HepG2 (cell line): Measurements from ENCODE around the gene SOCS1. TPM values are rescaled to one million over a fixed set of nuclear protein-coding genes. Genes with fewer than 3 reads are reported as not detected.

Source experiments
- ATAC-seq: fragments of 200-7000 bp; cut with Tn5 transposase; 3 replicates; pipeline ENCODE4 v1.9.1; 2020; ENCODE audit warnings: mild to moderate bottlenecking, moderate library complexity
- BruUV-seq: library from RNA; stranded (reverse); fragments of 400-500 nt; replicated peaks from 2 replicates; lab custom pipeline; 2021; lab: Mats Ljungman, UMichigan
- CTCF ChIA-PET: fragments of 300-600 bp; formaldehyde crosslinking; extraction: SDS; loops from one replicate; lab custom pipeline; 2021; ENCODE audit warnings: low total read pairs, inconsistent platforms, low intra/inter-chr PET ratio; lab: Yijun Ruan, JAX
- POLR2A ChIA-PET: fragments of 350-600 bp; sonication (Branson Sonifier 250); formaldehyde crosslinking; loops from one replicate; lab custom pipeline; 2020; ENCODE audit warnings: antibody characterized with exemption, inconsistent platforms; lab: Yijun Ruan, JAX
- DNase-seq: peaks from one replicate; pipeline ENCODE4 v3.0.0-alpha.2; 2015; ENCODE audit warnings: low spot score
- FAIRE-seq: peaks from 3 replicates; lab custom pipeline; 2011; peaks lifted over from hg19 to GRCh38; lab: Jason Lieb, UNC
- H2AFZ ChIP-seq: one replicate; pipeline ENCODE4 v1.6.1; 2011; ENCODE audit warnings: low read length, inconsistent platforms
- H3K27ac ChIP-seq: fragments of 300-600 bp; 3 replicates; pipeline ENCODE4 v1.8.0; 2011; ENCODE audit warnings: mixed run types, mild to moderate bottlenecking, mixed read lengths, low read length, inconsistent platforms; ENCODE audit not compliant: insufficient read depth; ENCODE audit errors: extremely low read length
- H3K27me3 ChIP-seq, 2 experiments: fragments of 200-600 bp in 1 of 2; 2 replicates in 1 of 2; 3 replicates in 1 of 2; pipeline versions ENCODE4 v1.6.0 to v1.8.0; 2011; ENCODE audit warnings: low read length in 2 of 2, mild to moderate bottlenecking in 2 of 2, moderate library complexity in 2 of 2, inconsistent platforms in 1 of 2; ENCODE audit not compliant: insufficient read depth in 2 of 2, control insufficient read depth in 1 of 2
- H3K36me3 ChIP-seq, 2 experiments: fragments of 200-600 bp in 1 of 2; replicated peaks in 1 of 2; 2 replicates in 1 of 2; 3 replicates in 1 of 2; pipeline versions ENCODE4 v1.5.1 to v1.8.0; 2011; ENCODE audit warnings: low read length in 2 of 2, inconsistent platforms in 1 of 2; ENCODE audit not compliant: insufficient read depth in 2 of 2, control insufficient read depth in 1 of 2
- H3K4me1 ChIP-seq: 2 replicates; pipeline ENCODE4 v1.5.1; 2012; ENCODE audit warnings: low read length, inconsistent platforms; ENCODE audit not compliant: insufficient read depth
- H3K4me2 ChIP-seq: 2 replicates; pipeline ENCODE4 v1.6.0; 2011; ENCODE audit warnings: low read depth, low read length, inconsistent platforms
- H3K4me3 ChIP-seq, 3 experiments: fragments of 200-600 bp in 1 of 3; sonication (generic), shearing (Covaris generic) in 1 of 3; replicated peaks in 1 of 3; 2 replicates each; pipeline ENCODE4 v1.5.1; 2011 to 2016; ENCODE audit warnings: low read length in 3 of 3, inconsistent platforms in 2 of 3, low read depth in 2 of 3, mild to moderate bottlenecking in 2 of 3, control low read depth in 1 of 3, mixed read lengths in 1 of 3; ENCODE audit not compliant: insufficient read depth in 1 of 3
- H3K79me2 ChIP-seq: one replicate; pipeline ENCODE4 v1.6.1; 2011; ENCODE audit warnings: low read length, inconsistent platforms; ENCODE audit not compliant: insufficient read depth
- H3K9ac ChIP-seq: 2 replicates; pipeline ENCODE4 v1.6.0; 2011; ENCODE audit warnings: mild to moderate bottlenecking, low read depth, low read length, inconsistent platforms; ENCODE audit not compliant: insufficient read depth
- H3K9me3 ChIP-seq: 2 replicates; pipeline ENCODE4 v1.5.1; 2012; ENCODE audit warnings: mild to moderate bottlenecking, low read length
- H4K20me1 ChIP-seq: 2 replicates; pipeline ENCODE4 v1.6.0; 2011; ENCODE audit warnings: inconsistent platforms, mild to moderate bottlenecking, low read length, moderate library complexity; ENCODE audit not compliant: insufficient read depth
- RCOR2 ChIP-seq: IDR thresholded peaks from 2 replicates; pipeline ENCODE4 v1.6.1; 2016; ENCODE audit warnings: missing biosample characterization, missing genetic modification reagents
- ZNF609 ChIP-seq: sonication (generic); formaldehyde crosslinking; IDR thresholded peaks from 2 replicates; pipeline ENCODE4 v1.4.0; 2020; ENCODE audit warnings: mild to moderate bottlenecking, missing genetic modification reagents, borderline replicate concordance
- ZNF841 ChIP-seq: sonication (generic); formaldehyde crosslinking; IDR thresholded peaks from 2 replicates; pipeline ENCODE4 v1.8.1; 2023; ENCODE audit warnings: missing genetic modification reagents, borderline replicate concordance
- WGBS: methylation state at CpG from one replicate; pipeline ENCODE4 v1.1.6; 2017; ENCODE audit warnings: low lambda C conversion rate; 5-methylcytosine and 5-hydroxymethylcytosine counted together
- in situ Hi-C: cut with HindIII; loops from 2 replicates; pipeline ENCODE4 v1.10.0; 2017; ENCODE audit warnings: low pct_unique_long_range_greater_than_20kb; ENCODE audit not compliant: extremely low pct_ligation_motif_present
- intact Hi-C: fragments of 100-400 bp; cut with micrococcal nuclease; formaldehyde crosslinking; loops from one replicate; pipeline ENCODE4 v1.10.0; 2022; ENCODE audit not compliant: unreplicated experiment
- polyA plus RNA-seq, 8 experiments: library from polyadenylated mRNA; depleted of rRNA in 3 of 8; stranded (reverse) in 7 of 8; unstranded in 1 of 8; fragments of >200 nt; fragmentation: Illumina TruSeq in 4 of 8; extraction: Trizol in 4 of 8; gene quantifications; 2 replicates each; pipeline versions ENCODE4 v1.2.1 to v1.2.3, GENCODE V29; 2011 to 2016; ENCODE audit warnings: low read depth in 4 of 8, missing spikeins in 1 of 8, mixed read lengths in 1 of 8; ENCODE audit not compliant: insufficient read depth in 1 of 8
- small RNA-seq, 3 experiments: library from RNA; depleted of rRNA; stranded (forward); fragments of <200 nt; gene quantifications; one replicate each; pipeline ENCODE3, GENCODE V24; 2012; ENCODE audit warnings: low read depth in 2 of 3, low replicate concordance in 1 of 3; ENCODE audit not compliant: insufficient read length in 3 of 3, insufficient read depth in 2 of 3
- total RNA-seq, 5 experiments: library from RNA; depleted of rRNA; stranded (reverse); fragments of >200 nt; fragmentation: Illumina TruSeq; extraction: Trizol; gene quantifications; 2 replicates each; pipeline ENCODE4 v1.2.3, GENCODE V29; 2016; ENCODE audit warnings: low read depth in 1 of 5

The SOCS1 gene
- total and polyA plus RNA-seq, 2 of the 13 experiments (the other 11 are each of a cell fraction or from before 2014, with no cell fraction given) = 5.3 to 6.3 TPM

- H3K9ac ChIP-seq = no peak overlapping the region
- H3K27ac ChIP-seq = no peak overlapping the region
- CTCF ChIA-PET = no interaction called here
- ATAC-seq = no peak
- H3K36me3 ChIP-seq = no peaks in the 10 kb centered on the region
- no peak for FAIRE-seq
- WGBS = 1% methylated on average over 4 of the region's 4 CpGs
- H3K4me1 ChIP-seq = peaks cover 57% of the 10 kb centered on the region
- no peak overlapping the region for H3K4me3 ChIP-seq
- intact Hi-C loops (no loop called here), in situ Hi-C loops (no loop called here)
- peaks cover 7% of the 10 kb centered on the region for H3K9me3 ChIP-seq
- no peak for DNase-seq
- H3K79me2 ChIP-seq = no peaks in the 10 kb centered on the region
- no TSS peak for BruUV-seq
- peaks cover 4 to 51% of the 10 kb centered on the region in 2 experiments for H3K27me3 ChIP-seq
- no peaks in the 10 kb centered on the region for H4K20me1 ChIP-seq
- TF ChIP-seq ZNF841 (CRISPR knock-in tag) (no peak), ZNF609 (peak; percentile 10; the same call in 1 of the 2 replicates), RCOR2 (CRISPR knock-in tag) (0 out of 2 replicates have a peak, but pooled peaks have one; percentile 6)
- H3K4me2 ChIP-seq = no peak overlapping the region
- no peak overlapping the region for H2AFZ ChIP-seq
- POLR2A ChIA-PET = interaction anchor here (1.8 to 2.4 kb wide), 2 partner anchors 48 to 51 kb away, joined by 11 to 22 read pairs; partner anchors contain the start of gene SOCS1
These were observed 51.4 kb downstream of the SOCS1 start for GRCh38 chr16:11204513-11205047.

Small RNA genes lying within 50 kb of the gene (small RNA-seq; reads per million reads assigned to genes)
- 0 reads per million in 3 experiments for gene RF00554

Other genes with a start within 250 kb of the SOCS1 start
- gene TNP2, start 13.1 kb upstream of the SOCS1 start, total RNA-seq (2016; rRNA removed; fragmentation: Illumina TruSeq; extraction: Trizol) = not detected in 2 replicates
- not detected in 2 replicates for gene TNP2, start 13.1 kb upstream of the SOCS1 start, polyA plus RNA-seq (2011; rRNA removed)
- gene PRM3, start 17.4 kb upstream of the SOCS1 start, total RNA-seq (2016; rRNA removed; fragmentation: Illumina TruSeq; extraction: Trizol) = not detected in 2 replicates
- gene PRM3, start 17.4 kb upstream of the SOCS1 start, polyA plus RNA-seq (2011; rRNA removed) = not detected in 2 replicates
- not detected in 2 replicates for gene PRM2, start 20.3 kb upstream of the SOCS1 start, total RNA-seq (2016; rRNA removed; fragmentation: Illumina TruSeq; extraction: Trizol)
- gene PRM2, start 20.3 kb upstream of the SOCS1 start, polyA plus RNA-seq (2011; rRNA removed) = 0.54 TPM in 1 of 2 replicates, not detected in the other
- not detected in 2 replicates for gene PRM1, start 25.1 kb upstream of the SOCS1 start, total RNA-seq (2016; rRNA removed; fragmentation: Illumina TruSeq; extraction: Trizol)
- gene PRM1, start 25.1 kb upstream of the SOCS1 start, polyA plus RNA-seq (2011; rRNA removed) = not detected in 2 replicates
- gene RMI2, start 89.3 kb upstream of the SOCS1 start, total RNA-seq (2016; rRNA removed; fragmentation: Illumina TruSeq; extraction: Trizol) = 55.7 and 65.3 TPM in 2 replicates
- gene RMI2, start 89.3 kb upstream of the SOCS1 start, polyA plus RNA-seq (2011; rRNA removed) = 15.3 and 24.5 TPM in 2 replicates